SU-DHL-6 (cell line): ENCODE measurements around the gene NFYA.

ENCODE experiments used
- EZH2phosphoT487 ChIP-seq: fragments of 200-600 bp; sonication (generic), shearing (Covaris generic); conservative IDR thresholded peaks from 2 replicates; pipeline ENCODE4 v1.6.1; 2018; ENCODE audit warnings: mild to moderate bottlenecking, antibody characterized with exemption, low read length, moderate library complexity, mixed read lengths
- TF ChIP-seq, protein P1 (sequence below): fragments of 200-600 bp; sonication (generic); IDR thresholded peaks from one replicate; pipeline ENCODE4 v1.5.1; 2017; ENCODE audit warnings: antibody characterized with exemption, mild to moderate bottlenecking, low read length, moderate library complexity; ENCODE audit not compliant: insufficient read depth, poor library complexity, severe bottlenecking

GRCh38 chr6:41042226-41043055 lies 30.3 kb upstream of the NFYA start, which contains the start of gene TSPO2:
- TF ChIP-seq, protein P1, sequence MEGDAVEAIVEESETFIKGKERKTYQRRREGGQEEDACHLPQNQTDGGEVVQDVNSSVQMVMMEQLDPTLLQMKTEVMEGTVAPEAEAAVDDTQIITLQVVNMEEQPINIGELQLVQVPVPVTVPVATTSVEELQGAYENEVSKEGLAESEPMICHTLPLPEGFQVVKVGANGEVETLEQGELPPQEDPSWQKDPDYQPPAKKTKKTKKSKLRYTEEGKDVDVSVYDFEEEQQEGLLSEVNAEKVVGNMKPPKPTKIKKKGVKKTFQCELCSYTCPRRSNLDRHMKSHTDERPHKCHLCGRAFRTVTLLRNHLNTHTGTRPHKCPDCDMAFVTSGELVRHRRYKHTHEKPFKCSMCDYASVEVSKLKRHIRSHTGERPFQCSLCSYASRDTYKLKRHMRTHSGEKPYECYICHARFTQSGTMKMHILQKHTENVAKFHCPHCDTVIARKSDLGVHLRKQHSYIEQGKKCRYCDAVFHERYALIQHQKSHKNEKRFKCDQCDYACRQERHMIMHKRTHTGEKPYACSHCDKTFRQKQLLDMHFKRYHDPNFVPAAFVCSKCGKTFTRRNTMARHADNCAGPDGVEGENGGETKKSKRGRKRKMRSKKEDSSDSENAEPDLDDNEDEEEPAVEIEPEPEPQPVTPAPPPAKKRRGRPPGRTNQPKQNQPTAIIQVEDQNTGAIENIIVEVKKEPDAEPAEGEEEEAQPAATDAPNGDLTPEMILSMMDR = no peak
- TF ChIP-seq EZH2phosphoT487 = no peak
